Loucy (cell line): Measurements from ENCODE around the gene PPFIA4.
A peak's percentile ranks its signal among the peaks of the same experiment; 100 is the strongest.
"Not testable (repeated sequence)": the region's sequence is repeated elsewhere in the genome, so short reads cannot be mapped to it uniquely, and the experiment has no call there.

Experiments used
- H2AFZ ChIP-seq: fragments of 200-600 bp; sonication (generic); 2 replicates; pipeline ENCODE4 v1.6.0; 2016; ENCODE audit warnings: antibody characterized with exemption, mild to moderate bottlenecking, low read length, moderate library complexity
- H3F3A ChIP-seq: fragments of 200-600 bp; 2 replicates; pipeline ENCODE4 v1.6.0; 2016; ENCODE audit warnings: antibody characterized with exemption, low read depth, mild to moderate bottlenecking
- H3K27me3 ChIP-seq: fragments of 200-600 bp; sonication (generic); 2 replicates; pipeline ENCODE4 v1.6.1; 2014; ENCODE audit warnings: low read length, mild to moderate bottlenecking; ENCODE audit not compliant: insufficient read depth, poor library complexity, severe bottlenecking
- H3K36me3 ChIP-seq: fragments of 200-600 bp; sonication (generic); 2 replicates; pipeline ENCODE4 v1.6.1; 2016; ENCODE audit warnings: low read length; ENCODE audit not compliant: insufficient read depth
- H3K4me1 ChIP-seq: fragments of 200-600 bp; sonication (generic); 2 replicates; pipeline ENCODE4 v1.5.1; 2014; ENCODE audit warnings: low read length, mild to moderate bottlenecking; ENCODE audit not compliant: insufficient read depth, poor library complexity, severe bottlenecking
- H3K4me2 ChIP-seq: fragments of 200-600 bp; sonication (generic); 2 replicates; pipeline ENCODE4 v1.6.0; 2014; ENCODE audit warnings: antibody characterized with exemption, low read length, low read depth, mild to moderate bottlenecking; ENCODE audit not compliant: poor library complexity, severe bottlenecking
- H3K4me3 ChIP-seq: fragments of 200-600 bp; sonication (generic); 2 replicates; pipeline ENCODE4 v1.5.1; 2014; ENCODE audit warnings: low read length, mild to moderate bottlenecking, mixed read lengths; ENCODE audit not compliant: poor library complexity, severe bottlenecking
- H3K79me2 ChIP-seq: fragments of 200-600 bp; sonication (generic); 2 replicates; pipeline ENCODE4 v1.6.1; 2014; ENCODE audit warnings: low read length; ENCODE audit not compliant: insufficient read depth
- H3K9ac ChIP-seq: fragments of 200-600 bp; sonication (generic); 2 replicates; pipeline ENCODE4 v1.6.0; 2014; ENCODE audit warnings: mild to moderate bottlenecking, low read depth, low read length, moderate library complexity; ENCODE audit not compliant: poor library complexity, severe bottlenecking
- H3K9me2 ChIP-seq: fragments of 200-600 bp; sonication (generic); replicated peaks from 2 replicates; pipeline ENCODE4 v1.6.1; 2016; ENCODE audit warnings: low read depth, low read length, mixed read lengths
- H3K9me3 ChIP-seq: fragments of 200-600 bp; sonication (generic); 2 replicates; pipeline ENCODE4 v1.6.1; 2014; ENCODE audit warnings: mild to moderate bottlenecking, antibody characterized with exemption, low read length, low read depth; ENCODE audit not compliant: insufficient read depth
- H4K20me1 ChIP-seq: fragments of 200-600 bp; sonication (generic); 2 replicates; pipeline ENCODE4 v1.6.0; 2014; ENCODE audit warnings: antibody characterized with exemption, low read length, mild to moderate bottlenecking; ENCODE audit not compliant: insufficient read depth, poor library complexity, severe bottlenecking
- CTCF ChIP-seq: fragments of 200-600 bp; sonication (generic); conservative IDR thresholded peaks from 2 replicates; pipeline ENCODE4 v1.5.1; 2014; ENCODE audit warnings: mild to moderate bottlenecking, antibody characterized with exemption, low read length
- EZH2phosphoT487 ChIP-seq: fragments of 200-600 bp; IDR thresholded peaks from 2 replicates; pipeline ENCODE4 v1.6.1; 2018; ENCODE audit warnings: antibody characterized with exemption, mild to moderate bottlenecking, moderate library complexity, borderline replicate concordance

PPFIA4 gene

GRCh38 chr1:203001986-203002385 is 24.3 kb upstream of the PPFIA4 start:
- Histone ChIP-seq H3K9me2 (no peaks in the 10 kb centered on the region), H3K36me3 (no peaks in the 10 kb centered on the region), H3K4me2 (no peak overlapping the region), H3K9ac (no peak overlapping the region), H3K27me3 (no peaks in the 10 kb centered on the region), H3F3A (no peaks in the 10 kb centered on the region; the same call in 1 of the 2 replicates), H3K4me3 (no peak overlapping the region), H2AFZ (no peak overlapping the region), H3K79me2 (no peaks in the 10 kb centered on the region), H4K20me1 (no peaks in the 10 kb centered on the region), H3K4me1 (peaks cover 13% of the 10 kb centered on the region), H3K9me3 (no peaks in the 10 kb centered on the region)
- no peak for TF ChIP-seq EZH2phosphoT487

- H2AFZ ChIP-seq = no peak overlapping the region
- H3K4me2 ChIP-seq = no peak overlapping the region
- H3K9me3 ChIP-seq = no peaks in the 10 kb centered on the region
- H3K79me2 ChIP-seq = peaks cover 7% of the 10 kb centered on the region
- H3K36me3 ChIP-seq = no peaks in the 10 kb centered on the region
- H4K20me1 ChIP-seq = peaks cover 6% of the 10 kb centered on the region
- no peaks in the 10 kb centered on the region for H3K27me3 ChIP-seq
- H3K4me1 ChIP-seq = peaks cover 13% of the 10 kb centered on the region
- TF ChIP-seq CTCF (no peak), EZH2phosphoT487 (no peak)
- H3K9ac ChIP-seq = no peak overlapping the region
- H3K9me2 ChIP-seq = no peaks in the 10 kb centered on the region
- no peak overlapping the region for H3K4me3 ChIP-seq
- H3F3A ChIP-seq = no peaks in the 10 kb centered on the region; the same call in 1 of the 2 replicates
These were observed 23.3 kb upstream of the PPFIA4 start for GRCh38 chr1:203002951-203003350.

- H3K9me2 ChIP-seq, H3K36me3 ChIP-seq, H2AFZ ChIP-seq, H3K9me3 ChIP-seq, H3K27me3 ChIP-seq, H3K9ac ChIP-seq, H3F3A ChIP-seq: not testable (repeated sequence)
- peaks cover 33% of the 10 kb centered on the region for H3K79me2 ChIP-seq
- H3K4me2 ChIP-seq = peak overlapping the region; percentile 72
- peaks cover 23% of the 10 kb centered on the region for H4K20me1 ChIP-seq
- peaks cover 17% of the 10 kb centered on the region for H3K4me1 ChIP-seq
- peak overlapping the region; percentile 85 for H3K4me3 ChIP-seq
These were observed 20.7 kb upstream of the PPFIA4 start for GRCh38 chr1:203005395-203006142.

- peaks cover 12% of the 10 kb centered on the region; the same call in 1 of the 2 replicates for H3K36me3 ChIP-seq
- peaks cover 29% of the 10 kb centered on the region for H4K20me1 ChIP-seq
- peak within 1 kb of the TSS; percentile 82 for H2AFZ ChIP-seq
These were observed 19.1 kb upstream of the PPFIA4 start, which contains the start of gene TMEM183A for GRCh38 chr1:203006948-203007871. TSS of gene TMEM183A (plus strand) at chr1:203007374. CDS start at chr1:203007466, 92 bp downstream.

More at GRCh38 chr1:203006948-203007871, 19.1 kb upstream of the PPFIA4 start, which contains the start of gene TMEM183A:
- no peak for TF ChIP-seq EZH2phosphoT487
- no peak for TF ChIP-seq CTCF
- Histone ChIP-seq H3K4me1 (peaks cover 21% of the 10 kb centered on the region), H3K27me3 (no peaks in the 10 kb centered on the region), H3K9me3 (no peaks in the 10 kb centered on the region), H3K79me2 (peaks cover 50% of the 10 kb centered on the region), H3K4me2 (peak within 1 kb of the TSS; percentile 94), H3K9ac (peak within 1 kb of the TSS; percentile 89), H3K4me3 (peak within 1 kb of the TSS; percentile 85), H3K9me2 (no peaks in the 10 kb centered on the region), H3F3A (no peaks in the 10 kb centered on the region; the same call in 1 of the 2 replicates)
